ENCODE data around the gene SLC12A3.

Gene SLC12A3

DNA sequence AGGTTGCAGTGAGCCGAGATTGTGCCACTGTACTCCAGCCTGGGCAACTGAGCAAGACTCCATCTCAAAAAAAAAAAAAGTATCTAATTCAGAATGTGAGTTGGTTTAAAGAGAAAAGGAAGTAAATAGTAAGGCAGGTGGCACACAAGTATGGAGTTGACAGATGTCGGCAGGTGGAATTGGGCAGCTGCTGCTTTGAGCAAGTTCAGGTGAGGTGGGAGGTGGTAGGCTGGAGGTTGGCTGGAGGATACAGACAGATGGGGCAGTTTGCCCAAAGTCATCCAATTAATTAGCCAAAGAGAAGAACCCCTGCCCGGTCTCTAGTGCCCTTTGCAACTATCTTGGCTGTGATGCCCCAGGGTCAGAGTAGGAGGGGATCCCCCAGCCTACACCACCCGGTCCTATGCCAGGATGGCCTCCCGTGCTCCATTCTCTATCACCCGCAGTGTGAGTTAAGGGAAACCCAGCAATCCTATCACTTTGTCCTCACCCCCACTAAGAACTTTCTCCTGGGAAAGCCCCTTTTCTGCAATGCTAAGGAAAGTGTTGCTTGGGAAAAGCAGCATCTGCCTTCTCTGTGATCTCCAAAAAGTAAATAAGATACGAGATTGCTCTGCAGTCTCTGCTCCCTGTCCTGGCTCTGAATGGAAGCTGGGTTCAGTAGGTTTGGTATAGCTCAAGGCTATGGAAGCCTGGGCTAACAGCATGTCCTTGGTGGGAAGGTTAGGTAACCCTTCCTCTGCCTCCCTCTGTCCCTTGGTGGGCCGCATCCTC is 32.2 kb downstream of the SLC12A3 start:
- Mint-ChIP-seq H3K27ac (no peak overlapping the region), H3K36me3 (no peaks in the 10 kb centered on the region), H3K27me3 (peaks cover 70% of the 10 kb centered on the region), H3K4me1 (peaks cover 21% of the 10 kb centered on the region), H3K9me3 (no peaks in the 10 kb centered on the region), H3K4me3 (no peak overlapping the region)
- CTCF ChIA-PET, result interaction anchor here (0.9 kb wide), 1 partner anchor 29 kb away, joined by 3 read pairs; no protein-coding TSS in a partner anchor
- DNase-seq, result no peak

DNA sequence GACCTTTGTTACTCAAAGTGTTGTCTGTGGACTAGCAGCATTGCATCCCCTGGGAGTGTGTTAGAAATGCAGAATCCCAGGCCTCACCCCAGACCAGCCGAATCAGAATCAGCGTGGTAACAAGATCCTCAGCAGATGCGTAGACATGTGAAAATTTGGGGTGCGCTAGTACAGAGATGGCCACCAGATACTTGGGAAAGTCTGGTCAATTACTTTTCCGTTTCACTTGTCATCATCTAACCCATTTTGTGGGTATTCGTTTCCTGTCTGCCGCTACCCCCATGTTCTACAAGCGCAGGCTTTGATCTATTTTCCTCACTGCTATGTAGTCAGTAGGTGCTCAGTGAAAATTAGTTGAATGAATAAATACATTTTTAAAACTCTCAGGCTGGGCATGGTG is 33.8 kb downstream of the SLC12A3 start:
- no peaks in the 10 kb centered on the region for H3K9me3 Mint-ChIP-seq
- H3K4me1 Mint-ChIP-seq, result peaks cover 21% of the 10 kb centered on the region
- no peak overlapping the region for H3K27ac Mint-ChIP-seq
- CTCF ChIA-PET, result no interaction called here
- H3K27me3 Mint-ChIP-seq, result peaks cover 80% of the 10 kb centered on the region
- no peak for DNase-seq
- no peaks in the 10 kb centered on the region for H3K36me3 Mint-ChIP-seq
- no peak overlapping the region for H3K4me3 Mint-ChIP-seq

DNA sequence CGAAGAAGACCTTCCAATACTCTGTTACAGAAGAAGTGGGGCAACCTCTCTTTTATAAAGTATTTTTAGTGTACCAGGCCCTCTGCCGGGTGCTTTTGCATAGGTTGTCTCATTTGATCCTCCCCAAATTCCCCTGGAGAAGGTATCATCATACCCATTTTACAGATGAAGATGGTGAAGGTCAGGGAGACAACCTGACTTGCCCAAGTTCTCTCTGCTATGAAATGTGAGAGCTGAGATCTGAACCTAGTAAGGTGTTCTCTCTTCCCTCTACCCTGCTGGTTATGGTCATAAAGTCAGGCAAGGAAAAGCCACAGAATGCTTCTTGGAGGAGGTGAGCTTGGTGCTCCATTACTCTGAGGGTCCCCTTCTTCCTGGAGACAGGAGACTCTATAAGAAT is 38.9 kb downstream of the SLC12A3 start:
- DNase-seq, result no peak
- Mint-ChIP-seq H3K27me3 (peaks cover 61% of the 10 kb centered on the region), H3K36me3 (no peaks in the 10 kb centered on the region), H3K9me3 (no peaks in the 10 kb centered on the region), H3K4me1 (peaks cover 16% of the 10 kb centered on the region), H3K4me3 (no peak overlapping the region), H3K27ac (no peak overlapping the region)
- CTCF ChIA-PET, result interaction anchor here (0.6 kb wide), 1 partner anchor 56 kb away, joined by 3 read pairs; no protein-coding TSS in a partner anchor

DNA sequence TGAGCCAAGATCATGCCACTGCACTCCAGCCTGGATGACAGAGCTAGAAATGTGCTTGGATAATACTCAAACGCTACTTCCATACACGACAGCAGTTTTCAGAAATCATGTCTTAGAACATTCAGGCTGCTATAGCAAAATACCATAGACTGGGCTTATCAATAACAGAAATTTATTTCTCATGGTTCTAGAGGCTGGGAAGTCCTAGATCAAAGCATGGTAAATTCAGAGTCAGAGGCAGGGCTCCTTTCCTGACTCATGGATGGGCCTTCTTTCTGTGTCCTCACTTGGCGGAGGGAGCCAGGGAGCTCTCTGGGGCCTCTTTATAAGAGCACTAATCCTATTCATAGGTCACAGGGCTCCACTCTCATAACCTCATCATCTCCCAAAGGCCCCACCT is 42.4 kb downstream of the SLC12A3 start:
- H3K27me3 Mint-ChIP-seq, result peaks cover 44% of the 10 kb centered on the region
- no peak overlapping the region for H3K4me3 Mint-ChIP-seq
- no peak for DNase-seq
- H3K27ac Mint-ChIP-seq, result no peak overlapping the region
- H3K9me3 Mint-ChIP-seq, result no peaks in the 10 kb centered on the region
- H3K36me3 Mint-ChIP-seq, result no peaks in the 10 kb centered on the region
- CTCF ChIA-PET, result interaction anchor here (0.6 kb wide), 1 partner anchor 190 kb away, joined by 5 read pairs; no protein-coding TSS in a partner anchor
- H3K4me1 Mint-ChIP-seq, result peaks cover 17% of the 10 kb centered on the region

DNA sequence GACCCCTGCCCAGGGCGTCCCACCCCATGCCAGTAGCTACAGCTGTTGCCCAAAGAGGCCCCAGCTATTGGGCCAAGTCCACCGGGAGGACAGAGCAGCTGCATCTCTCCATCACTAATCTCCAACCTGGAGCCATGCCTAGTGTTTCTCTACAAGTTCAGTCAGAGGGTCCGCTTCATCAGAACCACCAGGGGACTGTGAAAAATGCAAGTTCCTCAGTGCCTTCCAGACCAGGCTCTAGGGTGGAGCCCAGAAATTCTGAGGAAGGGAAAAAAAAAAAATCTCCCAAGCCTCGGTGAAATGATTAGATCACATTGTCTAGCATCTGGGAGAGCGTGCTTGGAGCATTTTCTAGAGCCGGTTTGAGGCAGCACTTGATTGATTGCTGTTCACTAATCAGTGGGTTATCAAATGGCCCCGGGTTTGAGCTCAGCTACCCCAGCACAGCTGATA is 44.5 kb downstream of the SLC12A3 start:
- no peak overlapping the region for H3K4me3 Mint-ChIP-seq
- H3K27me3 Mint-ChIP-seq, result peaks cover 50% of the 10 kb centered on the region
- no peaks in the 10 kb centered on the region for H3K9me3 Mint-ChIP-seq
- no peak for DNase-seq
- no peaks in the 10 kb centered on the region for H3K36me3 Mint-ChIP-seq
- H3K27ac Mint-ChIP-seq, result no peak overlapping the region
- CTCF ChIA-PET, result interaction anchor here (0.6 to 1.5 kb wide), 2 partner anchors 9 kb away, joined by 3 read pairs; no protein-coding TSS in a partner anchor
- H3K4me1 Mint-ChIP-seq, result peaks cover 24% of the 10 kb centered on the region

DNA sequence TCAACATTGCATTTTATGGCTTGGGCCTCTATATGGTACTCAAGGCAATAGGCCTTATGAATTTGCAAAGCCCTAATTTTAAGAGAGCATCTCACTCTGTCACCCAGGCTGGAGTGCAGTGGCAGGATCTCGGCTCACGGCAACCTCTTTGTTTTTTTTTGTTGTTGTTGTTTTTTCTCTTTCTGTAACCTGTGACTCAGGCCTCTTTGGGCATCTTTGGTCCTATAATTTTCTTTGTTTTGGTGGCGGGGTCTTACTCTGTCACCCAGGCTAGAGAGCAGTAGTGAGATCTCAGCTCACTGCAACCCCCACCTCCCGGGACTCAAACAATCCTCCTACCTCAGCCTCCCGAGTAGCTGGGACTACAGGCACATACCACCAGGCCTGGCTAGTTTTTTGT is 45.1 kb downstream of the SLC12A3 start:
- no peak for DNase-seq
- Mint-ChIP-seq H3K4me3 (no peak overlapping the region), H3K9me3 (no peaks in the 10 kb centered on the region), H3K27me3 (peaks cover 50% of the 10 kb centered on the region), H3K4me1 (peaks cover 24% of the 10 kb centered on the region), H3K36me3 (no peaks in the 10 kb centered on the region), H3K27ac (no peak overlapping the region)
- CTCF ChIA-PET, result interaction anchor here (1.5 kb wide), 1 partner anchor 9 kb away, joined by 3 read pairs; no protein-coding TSS in a partner anchor

DNA sequence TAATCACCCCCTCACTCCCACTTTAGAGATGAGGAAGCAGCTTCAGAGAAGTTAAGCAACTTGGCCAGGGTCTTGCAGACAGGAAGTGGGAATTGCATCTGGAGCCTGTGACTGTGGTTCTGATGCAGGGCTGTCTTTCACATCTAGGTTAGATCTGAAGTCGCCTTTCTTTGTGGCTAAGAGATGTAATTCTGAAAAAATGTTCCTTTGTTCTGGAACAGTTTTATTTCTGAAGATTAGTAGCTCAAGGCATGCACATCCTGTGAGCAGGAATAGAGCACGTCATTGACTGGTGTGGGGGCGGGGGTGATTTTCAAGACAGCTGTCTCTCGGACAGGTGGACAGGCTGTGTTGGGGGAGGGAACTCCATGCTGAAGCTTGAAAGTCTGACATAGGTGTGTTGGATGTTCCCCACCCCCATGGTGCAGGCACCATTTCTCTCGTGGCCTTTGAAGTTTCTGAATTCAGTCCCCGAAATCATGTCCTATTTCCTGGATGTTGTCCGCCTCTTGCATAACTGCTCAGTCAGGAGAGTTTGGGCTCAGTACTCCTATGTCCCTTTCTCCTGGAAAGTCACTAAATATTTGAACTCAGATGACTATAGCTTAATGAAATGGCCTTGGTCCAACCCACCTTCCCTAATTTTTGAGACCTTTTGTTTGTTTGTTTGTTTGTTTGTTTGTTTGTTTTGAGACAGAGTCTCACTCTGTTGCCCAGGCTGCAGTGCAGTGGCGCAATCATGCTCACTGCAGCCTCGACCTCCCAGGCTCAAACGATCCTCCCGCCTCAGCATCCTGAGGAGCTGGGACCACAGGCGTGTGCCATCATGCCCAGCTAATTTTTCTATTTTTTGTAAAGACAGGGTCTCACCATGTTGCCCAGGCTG is 45.9 kb downstream of the SLC12A3 start:
- CTCF ChIA-PET, result interaction anchor here (1.5 kb wide), 1 partner anchor 8 kb away, joined by 3 read pairs; no protein-coding TSS in a partner anchor
- Mint-ChIP-seq H3K36me3 (no peaks in the 10 kb centered on the region), H3K27me3 (peaks cover 49% of the 10 kb centered on the region), H3K4me3 (no peak overlapping the region), H3K27ac (no peak overlapping the region), H3K9me3 (no peaks in the 10 kb centered on the region), H3K4me1 (peaks cover 25% of the 10 kb centered on the region)
- no peak for DNase-seq

DNA sequence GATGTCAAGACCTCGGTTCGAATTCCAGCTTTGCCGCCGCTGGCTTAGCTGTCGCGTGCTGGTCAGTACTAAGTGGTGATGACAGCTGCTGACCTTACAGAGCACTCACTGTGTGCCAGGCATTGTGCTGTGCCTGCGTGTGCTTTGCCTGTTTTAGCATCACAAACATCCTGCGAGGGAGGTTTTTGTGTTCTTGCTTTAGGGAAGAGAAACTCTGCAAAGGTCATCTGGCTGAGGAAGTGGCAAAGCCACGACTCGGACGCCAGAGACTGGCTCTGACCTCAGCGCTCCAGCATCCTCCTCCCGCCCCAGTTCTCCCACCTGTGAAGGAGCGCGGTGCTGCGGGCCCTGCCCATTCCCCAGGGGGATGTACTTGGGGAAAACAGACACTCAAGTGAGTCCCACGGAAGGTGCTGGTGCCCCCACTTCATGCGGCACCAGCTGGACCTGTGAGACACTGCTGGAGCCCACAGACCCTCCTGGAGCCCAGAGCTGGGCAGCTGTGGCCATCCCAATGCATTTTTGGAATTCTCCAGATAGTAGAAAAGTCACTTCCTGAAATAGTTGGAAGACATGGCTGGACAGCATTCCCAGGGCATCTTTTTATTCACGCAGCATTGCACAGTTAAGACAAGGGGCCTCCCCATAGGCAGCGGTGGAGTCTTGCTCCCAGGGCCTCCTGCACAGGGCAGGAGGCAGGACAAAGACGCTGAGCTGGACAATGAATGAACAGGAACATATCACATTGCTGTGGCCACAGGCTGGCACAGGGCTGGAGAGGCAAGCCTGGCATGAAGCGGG is 47.0 kb downstream of the SLC12A3 start:
- H3K4me1 Mint-ChIP-seq, result peaks cover 35% of the 10 kb centered on the region
- no peak overlapping the region for H3K4me3 Mint-ChIP-seq
- peaks cover 41% of the 10 kb centered on the region for H3K27me3 Mint-ChIP-seq
- no peak overlapping the region for H3K27ac Mint-ChIP-seq
- CTCF ChIA-PET, result no interaction called here
- no peak for DNase-seq
- no peaks in the 10 kb centered on the region for H3K9me3 Mint-ChIP-seq
- peaks cover 2% of the 10 kb centered on the region for H3K36me3 Mint-ChIP-seq

DNA sequence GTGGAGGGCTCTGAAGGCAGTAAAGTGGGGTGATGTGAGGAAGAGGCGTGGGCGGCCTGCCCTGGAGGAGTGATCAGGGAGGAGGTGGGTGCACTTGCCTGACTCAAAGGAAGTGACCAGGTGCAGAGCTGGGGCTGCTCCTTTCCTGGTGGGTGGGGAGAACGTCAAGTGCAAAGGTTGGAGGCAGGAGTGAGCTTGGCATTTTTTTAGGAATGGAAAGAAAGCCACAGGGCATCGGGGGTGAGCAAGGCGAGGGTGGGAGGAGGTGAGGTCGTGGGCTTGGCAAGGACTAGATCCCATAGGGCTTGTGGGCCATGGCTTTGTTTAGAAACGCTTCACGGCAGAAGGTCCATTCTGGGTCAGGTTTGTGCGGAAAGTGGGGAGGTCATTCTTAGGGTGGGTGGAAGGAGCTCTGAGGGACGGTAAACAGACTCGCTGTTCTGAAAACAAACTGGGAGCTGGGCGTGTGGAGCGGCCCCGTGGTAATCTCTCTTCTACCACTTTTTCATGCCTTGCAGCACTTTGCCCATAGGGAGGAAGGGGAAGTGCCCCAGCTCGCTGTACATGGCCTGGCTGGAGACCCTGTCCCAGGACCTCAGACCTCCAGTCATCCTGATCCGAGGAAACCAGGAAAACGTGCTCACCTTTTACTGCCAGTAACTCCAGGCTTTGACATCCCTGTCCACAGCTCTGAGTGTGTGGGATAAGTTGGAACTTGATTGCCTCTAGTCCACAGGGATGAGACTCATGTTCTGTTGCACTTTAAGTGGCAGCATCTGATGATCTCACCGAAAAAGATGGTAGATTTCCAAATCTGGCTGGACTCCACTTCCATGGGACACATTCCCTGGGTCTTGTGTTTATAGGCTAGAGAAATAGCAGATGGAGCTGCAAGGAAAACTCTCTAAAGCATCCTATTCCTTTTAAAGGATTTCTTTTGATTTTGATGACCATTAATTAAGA is 48.0 kb downstream of the SLC12A3 start:
- H3K27ac Mint-ChIP-seq, result no peak overlapping the region
- H3K4me1 Mint-ChIP-seq, result peaks cover 46% of the 10 kb centered on the region
- H3K27me3 Mint-ChIP-seq, result peaks cover 46% of the 10 kb centered on the region
- CTCF ChIA-PET, result no interaction called here
- DNase-seq, result no peak
- H3K36me3 Mint-ChIP-seq, result peaks cover 7% of the 10 kb centered on the region
- H3K9me3 Mint-ChIP-seq, result peaks cover 1% of the 10 kb centered on the region
- H3K4me3 Mint-ChIP-seq, result no peak overlapping the region

DNA sequence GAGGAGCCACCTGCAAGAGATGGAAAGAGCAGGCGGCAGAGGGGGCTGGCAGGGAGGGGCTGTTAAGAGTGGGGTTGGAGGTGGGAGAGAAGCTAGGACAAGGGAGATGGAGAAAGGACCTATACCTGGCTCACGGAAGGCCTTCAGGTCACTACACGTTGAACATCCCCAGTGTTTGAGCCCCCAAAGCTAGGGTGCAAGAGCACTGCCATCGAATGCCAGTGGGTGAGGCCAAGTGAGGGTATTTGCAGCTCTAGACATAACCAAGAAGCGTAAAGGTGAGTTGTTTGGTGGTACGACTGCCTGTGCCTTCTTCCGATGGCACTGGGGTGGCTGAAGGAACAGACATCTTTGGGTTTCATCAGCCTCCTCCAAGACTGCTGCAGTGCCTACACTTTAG is 49.9 kb downstream of the SLC12A3 start:
- Mint-ChIP-seq H3K36me3 (peaks cover 9% of the 10 kb centered on the region), H3K4me3 (no peak overlapping the region), H3K9me3 (peaks cover 4% of the 10 kb centered on the region), H3K27ac (no peak overlapping the region), H3K27me3 (peaks cover 58% of the 10 kb centered on the region), H3K4me1 (peaks cover 51% of the 10 kb centered on the region)
- CTCF ChIA-PET, result no interaction called here
- DNase-seq, result no peak

DNA sequence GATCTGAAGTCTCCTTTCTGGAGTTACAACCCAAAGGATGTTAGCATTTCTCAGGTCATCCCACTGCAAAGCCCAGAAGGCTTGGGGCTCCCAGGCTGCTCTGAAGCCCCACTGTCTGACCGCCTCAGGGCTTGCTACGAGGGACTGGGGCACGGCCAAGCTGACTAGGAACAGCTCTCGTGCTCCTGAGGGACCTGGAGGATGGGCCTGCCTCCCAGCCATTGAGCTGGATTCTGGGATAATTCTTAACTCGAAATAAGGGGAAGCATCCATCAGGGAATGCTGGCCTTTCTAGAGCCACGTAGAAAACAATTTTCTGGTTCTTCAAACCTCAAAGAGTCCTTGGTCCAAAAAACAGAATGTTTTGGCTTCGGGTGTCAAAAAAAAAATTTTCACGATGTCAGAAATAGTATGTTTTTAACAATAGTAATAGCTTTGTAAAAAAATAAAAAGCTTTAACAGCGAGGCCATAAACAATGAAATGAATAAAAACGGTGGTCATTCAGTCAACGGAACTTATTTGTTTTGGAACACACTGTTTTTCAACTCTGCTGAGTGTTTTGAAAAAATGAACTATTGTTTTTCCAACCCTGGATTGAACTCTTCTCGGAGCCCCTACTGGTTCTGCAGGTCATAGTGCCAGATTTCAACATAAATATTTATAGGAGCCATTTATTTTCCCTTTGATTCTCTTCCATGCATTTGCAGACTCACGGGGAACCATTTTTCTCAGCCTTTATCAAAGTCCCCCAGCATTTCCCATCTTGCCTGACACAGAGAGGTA is 50.5 kb downstream of the SLC12A3 start:
- Mint-ChIP-seq H3K4me1 (peaks cover 50% of the 10 kb centered on the region), H3K27ac (no peak overlapping the region)
- CTCF ChIA-PET, result no interaction called here

DNA sequence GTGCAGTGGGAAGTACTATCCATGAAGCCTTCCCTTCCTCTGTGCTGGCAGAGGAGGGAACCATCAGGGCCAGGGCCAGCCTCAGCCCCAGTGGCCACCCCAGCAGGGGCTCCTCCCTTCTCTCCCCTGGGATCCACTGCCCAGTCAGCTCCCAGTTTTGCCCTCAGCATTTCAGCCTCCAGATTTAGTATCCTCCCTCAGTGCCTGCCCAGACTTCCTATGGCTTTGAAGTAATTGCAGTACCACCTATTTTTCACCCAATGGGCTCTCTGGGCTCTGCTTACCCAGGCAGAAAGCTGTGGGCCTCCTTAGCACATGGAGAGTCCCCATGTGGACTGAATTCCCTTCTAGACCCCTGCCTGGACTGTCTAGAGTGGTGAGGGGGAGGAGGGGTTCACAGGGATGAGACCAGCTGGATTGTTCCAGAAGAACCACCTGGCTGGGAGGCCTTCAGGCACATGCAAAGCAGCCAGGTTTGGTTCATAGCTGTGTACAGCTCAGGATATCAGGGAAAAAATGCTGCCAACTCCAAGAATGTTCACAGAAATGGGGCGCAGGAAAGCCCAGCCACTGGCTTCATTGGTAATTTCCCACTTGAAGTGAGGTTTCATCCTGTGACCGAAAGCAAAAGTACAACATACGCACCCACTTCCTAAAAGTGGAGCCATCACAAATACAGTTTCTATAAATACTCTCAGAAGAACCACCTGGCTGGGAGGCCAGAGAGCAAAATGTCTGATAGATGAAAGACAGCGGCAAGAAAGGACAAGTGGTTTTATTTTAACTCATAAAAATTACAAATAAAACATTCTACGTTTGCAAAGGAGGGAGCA is 51.8 kb downstream of the SLC12A3 start:
- peaks cover 66% of the 10 kb centered on the region for H3K27me3 Mint-ChIP-seq
- peaks cover 37% of the 10 kb centered on the region for H3K4me1 Mint-ChIP-seq
- H3K4me3 Mint-ChIP-seq, result peak overlapping the region; percentile 8
- peaks cover 9% of the 10 kb centered on the region for H3K36me3 Mint-ChIP-seq
- peak; percentile 62 for DNase-seq
- peak overlapping the region; percentile 91 for H3K27ac Mint-ChIP-seq
- H3K9me3 Mint-ChIP-seq, result peaks cover 4% of the 10 kb centered on the region
- CTCF ChIA-PET, result interaction anchor here (0.6 kb wide), 1 partner anchor 38 kb away, joined by 3 read pairs; no protein-coding TSS in a partner anchor

More for the DNA sequence above, 50.5 kb downstream of the SLC12A3 start:
- H3K4me3 Mint-ChIP-seq, result no peak overlapping the region
- H3K36me3 Mint-ChIP-seq, result peaks cover 9% of the 10 kb centered on the region
- DNase-seq, result no peak
- H3K9me3 Mint-ChIP-seq, result peaks cover 4% of the 10 kb centered on the region
- H3K27me3 Mint-ChIP-seq, result peaks cover 64% of the 10 kb centered on the region

Measured in activated naive CD4-positive, alpha-beta T cell treated with anti-CD3 and anti-CD28 coated beads, Interleukin-2, amount 10 ng/mL, durations not matched to agents 7 days and 5 days (primary cell).